Renal pelvis (tissue), 4 donors: Measurements from ENCODE around the gene KRT1. TPM values are rescaled to one million over a fixed set of nuclear protein-coding genes. Genes with fewer than 3 reads are reported as not detected.

Experiments
- DNase-seq: peaks from one replicate; pipeline ENCODE4 v3.0.0-alpha.2; 2013
- polyA plus RNA-seq, 3 donors: library from polyadenylated mRNA; unstranded; fragments of 120-200 nt; gene quantifications; one replicate each; pipeline ENCODE4 v1.2.1, GENCODE V29; 2013; ENCODE audit not compliant: insufficient read length in 3 of 3

KRT1 gene
- polyA plus RNA-seq, 3 donors: 0.12 to 0.24 (median 0.16) TPM

DNA sequence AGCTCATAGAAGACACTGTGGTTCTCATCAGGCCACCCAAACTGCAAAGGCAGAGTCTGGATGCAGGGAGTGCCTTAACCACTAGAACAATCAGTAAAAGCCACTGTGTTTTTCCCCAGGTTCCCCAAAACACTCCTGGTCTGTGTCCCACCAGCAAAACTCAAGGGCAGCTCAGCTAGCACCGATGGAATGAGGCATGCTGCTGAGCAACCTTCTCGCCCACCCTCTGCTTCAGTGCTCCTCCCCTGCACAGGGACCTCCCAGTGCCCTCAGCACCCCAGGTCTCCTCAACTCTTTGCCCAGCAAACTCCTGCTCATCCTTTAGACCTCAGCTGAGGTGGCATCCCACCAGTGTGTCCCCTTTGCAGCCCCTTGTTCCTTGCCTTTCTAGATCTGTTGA, 19.2 kb upstream of the KRT1 start:
- DNase-seq: no peak

DNA sequence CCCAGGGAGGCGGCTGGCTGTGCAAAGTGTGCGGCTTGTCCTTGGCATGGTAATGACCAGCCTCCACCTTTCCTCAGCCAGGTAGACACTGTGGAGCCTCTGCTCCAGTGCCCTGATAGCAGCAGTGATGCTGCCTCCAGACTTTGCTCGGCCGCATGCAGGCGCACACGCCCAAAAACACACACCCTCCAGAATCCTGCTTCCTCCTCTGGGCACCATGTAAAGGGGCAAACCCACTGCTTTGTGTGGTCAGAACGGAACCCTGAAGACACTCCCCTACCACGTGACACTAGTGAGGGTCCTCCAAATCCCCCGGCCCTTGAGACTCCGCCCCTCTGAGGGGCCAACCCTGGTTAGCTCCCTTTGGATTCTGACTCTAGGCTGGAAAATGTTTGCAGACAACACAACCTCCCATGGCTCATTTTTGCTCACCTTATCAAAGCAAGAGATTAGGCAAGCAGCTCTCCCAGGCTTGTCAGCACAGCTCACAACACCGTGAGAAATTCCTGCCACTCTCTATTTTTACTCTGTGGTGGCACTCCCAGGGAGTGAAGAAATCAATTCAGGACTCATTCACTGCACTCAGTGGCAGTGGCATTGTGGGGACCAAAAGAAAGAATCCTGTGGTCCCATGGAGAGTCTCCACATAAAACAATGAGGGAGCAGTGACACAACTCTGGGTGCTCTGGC, 18.6 kb upstream of the KRT1 start:
- DNase-seq: no peak

DNA sequence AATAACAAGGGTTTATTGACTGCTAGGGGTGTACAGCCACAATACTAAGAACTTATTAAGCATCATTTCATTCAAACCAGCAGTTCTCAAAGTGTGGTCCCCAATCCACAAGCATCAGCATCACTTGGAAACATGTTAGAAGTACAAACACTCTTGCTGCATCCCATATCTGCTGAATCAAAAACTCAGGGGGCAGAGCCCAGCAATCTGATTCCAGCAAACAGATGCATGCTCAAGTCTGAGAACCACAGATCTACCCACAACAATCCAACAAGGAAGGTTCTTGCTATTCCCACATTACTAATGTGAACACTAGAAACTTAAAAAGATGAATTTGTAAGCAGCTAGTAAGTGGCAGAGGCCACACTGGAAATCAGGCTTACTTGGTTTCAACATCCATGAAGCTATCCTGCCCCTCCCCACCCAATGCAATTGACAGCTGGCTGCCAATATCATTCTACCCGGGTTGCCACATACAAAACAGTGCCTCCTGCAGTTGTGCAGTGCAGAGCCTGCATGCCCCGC, 16.9 kb upstream of the KRT1 start:
- DNase-seq: no peak

DNA sequence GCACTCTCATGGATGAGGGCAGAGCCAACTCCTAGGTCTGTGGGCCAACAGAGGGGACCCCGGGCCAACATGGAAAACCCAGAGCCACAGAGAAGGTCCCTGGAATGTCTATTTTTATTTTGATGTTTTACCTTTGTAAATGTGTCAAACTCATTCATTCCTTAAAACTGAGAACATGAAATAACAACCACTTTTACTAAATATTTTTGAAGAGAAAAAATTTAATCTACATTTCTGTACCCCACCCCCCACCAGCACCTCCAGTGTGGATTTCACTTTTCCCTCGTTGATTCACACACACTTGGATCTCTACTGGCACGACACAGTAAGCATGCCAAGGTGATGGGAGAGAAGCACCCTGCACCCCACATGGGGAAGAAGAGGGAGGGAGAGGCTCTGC, 16.4 kb upstream of the KRT1 start:
- DNase-seq: no peak

- DNase-seq: no peak
These were observed 14.8 kb upstream of the KRT1 start for GRCh38 chr12:52695039-52695438.

GRCh38 chr12:52694151-52694550, 13.9 kb upstream of the KRT1 start:
- DNase-seq: no peak

GRCh38 chr12:52693261-52693660, 13.1 kb upstream of the KRT1 start:
- DNase-seq: no peak

DNA sequence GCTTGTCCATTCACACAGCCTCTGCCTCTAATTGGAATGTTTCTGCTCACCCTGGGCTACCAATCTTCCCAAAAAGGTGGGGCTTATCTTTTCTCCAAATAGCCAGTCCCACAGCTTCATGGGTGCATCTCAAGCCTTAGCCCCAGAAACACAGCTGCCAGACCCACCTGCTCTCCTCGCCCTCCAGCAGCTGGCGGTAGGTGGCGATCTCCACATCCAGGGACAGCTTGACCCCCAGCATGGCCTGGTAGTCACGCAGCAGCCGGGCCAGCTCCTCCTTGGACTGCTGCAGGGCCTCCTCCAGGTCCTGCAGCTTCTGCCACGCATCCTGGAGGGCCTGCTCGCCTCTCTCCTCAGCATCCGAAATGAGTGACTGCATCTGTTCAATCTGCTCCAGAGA, 12.0 kb upstream of the KRT1 start:
- DNase-seq: no peak

DNA sequence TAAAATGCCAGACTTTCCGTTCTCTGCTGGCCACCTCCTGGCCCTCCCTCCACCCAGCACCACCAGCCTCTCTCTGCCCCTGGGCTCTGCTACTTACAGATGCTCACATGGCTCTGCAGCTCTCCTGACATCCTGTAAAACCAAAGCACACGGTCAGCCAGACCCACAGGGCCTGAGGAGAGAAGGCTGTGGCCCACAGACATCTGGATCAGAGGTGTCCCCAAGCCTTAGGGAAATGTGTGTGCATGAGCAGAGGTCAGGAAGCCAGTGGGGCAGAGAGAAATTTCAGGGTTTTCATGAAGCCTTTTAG, 11.6 kb upstream of the KRT1 start:
- DNase-seq: no peak

DNA sequence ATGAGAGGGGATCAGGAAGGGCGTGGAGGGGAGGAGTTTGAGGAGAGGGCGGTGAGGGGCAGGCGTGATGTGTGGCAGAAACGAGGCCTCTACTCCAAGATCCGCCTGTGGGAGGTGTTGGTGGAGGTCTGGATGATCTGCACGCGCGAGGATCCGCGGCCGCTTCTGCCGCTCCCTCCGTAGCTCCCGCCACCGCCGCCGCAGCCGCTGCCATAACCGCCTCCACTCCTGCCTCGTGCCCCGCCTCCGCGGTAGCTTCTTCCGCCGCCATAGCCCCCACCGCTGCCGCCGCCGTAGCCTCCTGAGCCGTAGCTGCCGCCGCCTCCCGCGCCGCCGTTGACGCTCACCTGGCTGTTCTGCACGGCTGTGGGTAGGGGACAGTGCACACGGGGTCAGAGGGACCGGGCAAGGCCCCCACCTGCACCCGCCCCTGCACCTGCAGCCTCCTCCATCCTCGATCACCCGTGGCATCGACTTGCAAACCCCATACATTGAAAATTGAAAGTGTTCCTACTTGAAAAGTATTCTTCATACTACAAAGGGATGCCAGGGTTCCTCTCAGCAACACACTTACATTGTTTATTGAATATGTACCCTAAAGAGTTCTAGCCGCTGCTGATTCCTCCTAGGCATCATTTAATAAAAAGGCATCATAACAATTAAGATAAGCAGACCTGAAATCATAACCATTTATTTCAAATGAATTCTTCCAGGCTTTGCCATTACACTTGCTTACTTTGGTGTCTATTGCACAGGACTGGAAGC, 11.1 kb upstream of the KRT1 start:
- no peak for DNase-seq

GRCh38 chr12:52690351-52691075, 10.3 kb upstream of the KRT1 start:
- DNase-seq: no peak

DNA sequence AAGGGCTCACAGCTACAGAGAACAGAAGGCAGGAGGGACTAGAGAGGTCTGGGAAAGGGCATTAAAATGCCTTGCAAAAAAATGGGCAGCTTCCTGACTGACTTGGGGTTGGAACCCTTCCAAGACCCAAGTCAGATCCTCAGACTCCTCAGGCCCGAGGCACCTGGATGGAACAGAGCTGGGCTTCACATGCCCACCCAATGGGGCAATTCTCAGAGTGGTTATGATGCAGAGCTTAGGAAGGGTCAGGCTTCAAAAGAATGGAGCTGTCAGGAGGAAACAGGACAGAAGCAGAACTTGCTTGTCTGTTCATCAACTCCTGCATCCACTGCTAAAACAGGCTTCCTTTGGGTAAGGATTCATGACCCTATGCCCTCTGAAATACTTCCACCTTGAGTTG, 9.7 kb upstream of the KRT1 start:
- no peak for DNase-seq

DNA sequence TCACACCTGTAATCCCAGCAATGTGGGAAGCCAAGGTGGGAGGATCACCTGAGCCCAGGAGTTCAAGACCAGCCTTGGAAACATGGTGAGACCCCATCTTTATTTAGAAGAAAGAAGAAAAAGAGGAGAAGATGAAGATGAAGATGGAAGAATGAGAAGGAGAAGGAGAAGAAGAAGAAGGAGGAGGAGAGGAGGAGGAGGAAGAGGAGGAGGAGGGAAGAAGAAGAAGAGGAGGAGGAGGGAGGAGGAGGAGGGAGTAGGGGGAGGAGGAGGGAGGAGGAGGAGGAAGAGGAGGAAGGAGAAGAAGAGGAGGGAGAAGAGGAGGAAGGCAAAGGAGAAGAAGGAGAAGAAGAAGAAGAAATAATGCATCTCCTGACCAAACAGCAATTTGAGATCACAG, 9.0 kb upstream of the KRT1 start:
- no peak for DNase-seq

- no peak for DNase-seq
These were observed 8.3 kb upstream of the KRT1 start for GRCh38 chr12:52688481-52688880.

DNA sequence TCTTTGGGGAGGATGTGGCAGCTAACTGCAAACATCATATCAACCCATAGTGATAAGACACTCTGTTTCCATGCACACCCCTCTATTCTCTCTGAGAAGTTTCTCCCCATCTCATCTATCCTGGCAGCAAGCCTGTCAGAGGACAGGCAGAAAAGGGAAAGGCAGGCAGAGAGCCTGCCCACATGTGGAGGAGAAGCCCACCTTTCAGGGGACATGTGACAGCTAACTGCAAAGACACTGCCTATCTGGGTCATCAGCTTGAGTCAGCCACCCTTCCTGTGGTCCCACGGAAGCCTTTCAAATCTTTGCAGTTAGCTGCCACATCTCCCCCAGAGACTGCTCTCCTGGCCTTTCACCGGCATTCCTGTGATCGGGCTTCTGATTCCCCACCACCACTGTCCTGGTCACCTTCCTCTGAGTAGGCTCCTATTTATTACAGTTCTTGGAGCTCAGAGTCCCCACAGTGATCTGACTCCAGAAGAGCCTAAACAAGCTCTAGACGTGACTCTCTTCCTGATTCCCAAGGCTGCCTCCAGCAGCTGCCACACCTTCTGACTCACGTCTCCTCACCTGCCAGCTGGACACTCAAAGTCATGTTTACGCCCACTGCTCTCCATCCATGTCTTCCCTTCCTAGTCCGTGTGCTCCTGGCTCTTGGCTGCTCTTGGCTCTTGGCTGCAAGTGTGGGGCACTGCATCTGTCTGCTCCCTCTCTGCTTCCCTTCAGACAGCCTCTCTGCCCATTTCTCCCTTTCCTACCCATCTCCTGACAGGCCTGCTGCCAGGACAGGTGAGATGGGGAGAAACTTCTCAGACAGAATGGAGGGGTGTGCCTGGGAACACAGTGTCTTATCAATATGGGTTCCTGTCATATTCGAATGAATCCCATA, 7.5 kb upstream of the KRT1 start:
- DNase-seq: no peak

GRCh38 chr12:52686756-52687487, 6.7 kb upstream of the KRT1 start:
- no peak for DNase-seq

GRCh38 chr12:52686063-52686462, 5.9 kb upstream of the KRT1 start:
- no peak for DNase-seq

- no peak for DNase-seq
These were observed 5.2 kb upstream of the KRT1 start for GRCh38 chr12:52685406-52685890.

GRCh38 chr12:52684431-52684830, 4.2 kb upstream of the KRT1 start:
- DNase-seq: no peak

GRCh38 chr12:52683575-52684300, 3.5 kb upstream of the KRT1 start:
- DNase-seq: no peak
